ENCODE results near the gene KRTAP5-2.

KRTAP5-2 gene

GRCh38 chr11:1570896-1571759 lies 27.0 kb downstream of the KRTAP5-2 start:
- peaks cover 97% of the 10 kb centered on the region for H3K27me3 ChIP-seq
- no peak overlapping the region for H3K27ac ChIP-seq
- no peaks in the 10 kb centered on the region for H3K9me3 ChIP-seq
- no peak overlapping the region for H3K4me3 ChIP-seq (ENCODE audit: low read depth in 1 of 2, low read length in 1 of 2)
- H3K36me3 ChIP-seq, result no peaks in the 10 kb centered on the region
- peaks cover 0 to 14% of the 10 kb centered on the region in 2 experiments for H3K4me1 ChIP-seq (ENCODE audit: control insufficient read depth in 1 of 2, insufficient read depth in 1 of 2, low read depth in 1 of 2, low read length in 1 of 2)
- TF ChIP-seq, protein P1, sequence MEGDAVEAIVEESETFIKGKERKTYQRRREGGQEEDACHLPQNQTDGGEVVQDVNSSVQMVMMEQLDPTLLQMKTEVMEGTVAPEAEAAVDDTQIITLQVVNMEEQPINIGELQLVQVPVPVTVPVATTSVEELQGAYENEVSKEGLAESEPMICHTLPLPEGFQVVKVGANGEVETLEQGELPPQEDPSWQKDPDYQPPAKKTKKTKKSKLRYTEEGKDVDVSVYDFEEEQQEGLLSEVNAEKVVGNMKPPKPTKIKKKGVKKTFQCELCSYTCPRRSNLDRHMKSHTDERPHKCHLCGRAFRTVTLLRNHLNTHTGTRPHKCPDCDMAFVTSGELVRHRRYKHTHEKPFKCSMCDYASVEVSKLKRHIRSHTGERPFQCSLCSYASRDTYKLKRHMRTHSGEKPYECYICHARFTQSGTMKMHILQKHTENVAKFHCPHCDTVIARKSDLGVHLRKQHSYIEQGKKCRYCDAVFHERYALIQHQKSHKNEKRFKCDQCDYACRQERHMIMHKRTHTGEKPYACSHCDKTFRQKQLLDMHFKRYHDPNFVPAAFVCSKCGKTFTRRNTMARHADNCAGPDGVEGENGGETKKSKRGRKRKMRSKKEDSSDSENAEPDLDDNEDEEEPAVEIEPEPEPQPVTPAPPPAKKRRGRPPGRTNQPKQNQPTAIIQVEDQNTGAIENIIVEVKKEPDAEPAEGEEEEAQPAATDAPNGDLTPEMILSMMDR (IDR thresholded peaks at IDR 0.05), result no peak

DNA sequence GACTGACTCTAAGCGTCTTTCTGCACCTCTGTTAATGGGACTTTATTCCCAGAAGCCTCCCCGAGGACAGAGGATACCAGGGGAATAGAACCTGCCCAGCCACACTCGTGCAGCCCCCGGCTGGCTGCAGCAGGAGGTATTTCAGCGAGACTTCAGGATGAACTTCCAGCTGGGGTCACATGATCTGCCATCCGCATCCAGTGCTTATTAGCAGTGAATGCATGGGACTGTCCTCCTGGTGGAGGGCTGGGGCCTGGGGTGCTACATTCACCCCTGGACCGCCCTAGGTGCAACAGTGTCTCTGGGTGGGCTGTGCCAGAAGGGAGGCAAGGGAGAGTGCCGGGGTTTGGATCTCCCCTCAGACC lies 27.6 kb downstream of the KRTAP5-2 start:
- TF ChIP-seq, protein P1 (IDR thresholded peaks at IDR 0.05), result no peak

DNA sequence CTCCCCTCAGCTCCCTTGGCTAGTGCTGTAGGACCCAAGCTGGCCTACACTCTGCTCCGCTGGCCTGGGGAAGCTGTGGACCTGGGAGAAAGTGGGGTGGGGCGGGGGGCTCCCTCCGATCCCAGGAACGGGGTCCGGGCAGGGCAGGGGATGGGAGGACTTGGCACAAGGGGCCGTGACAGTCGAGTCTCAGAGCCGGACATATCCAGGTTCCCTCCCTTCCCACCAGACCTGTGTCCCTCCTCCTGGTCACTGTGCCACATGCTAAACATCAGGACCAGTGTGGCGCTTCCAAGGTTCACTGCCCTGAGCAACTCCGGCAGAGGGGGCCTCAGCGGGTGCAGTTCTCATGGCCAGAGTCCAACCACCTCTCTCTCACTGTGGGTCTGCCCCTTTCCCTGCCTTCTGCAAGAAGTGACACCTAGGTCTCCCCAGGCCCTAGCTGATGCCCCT lies 28.1 kb downstream of the KRTAP5-2 start:
- peaks cover 97% of the 10 kb centered on the region for H3K27me3 ChIP-seq
- no peaks in the 10 kb centered on the region for H3K36me3 ChIP-seq
- no peak overlapping the region for H3K27ac ChIP-seq
- H3K4me3 ChIP-seq (ENCODE audit: low read depth in 1 of 2, low read length in 1 of 2), result no peak overlapping the region
- no peaks in the 10 kb centered on the region for H3K9me3 ChIP-seq
- H3K4me1 ChIP-seq (ENCODE audit: control insufficient read depth in 1 of 2, insufficient read depth in 1 of 2, low read depth in 1 of 2, low read length in 1 of 2), result peaks cover 0 to 14% of the 10 kb centered on the region in 2 experiments
- TF ChIP-seq, protein P1 (IDR thresholded peaks at IDR 0.05), result no peak

More for the DNA sequence above, 27.6 kb downstream of the KRTAP5-2 start:
- H3K4me3 ChIP-seq (ENCODE audit: low read depth in 1 of 2, low read length in 1 of 2), result no peak overlapping the region
- H3K4me1 ChIP-seq (ENCODE audit: control insufficient read depth in 1 of 2, insufficient read depth in 1 of 2, low read depth in 1 of 2, low read length in 1 of 2), result peaks cover 0 to 14% of the 10 kb centered on the region in 2 experiments
- H3K27me3 ChIP-seq, result peaks cover 97% of the 10 kb centered on the region
- no peak overlapping the region for H3K27ac ChIP-seq
- H3K9me3 ChIP-seq, result no peaks in the 10 kb centered on the region
- no peaks in the 10 kb centered on the region for H3K36me3 ChIP-seq

GRCh38 chr11:1569251-1569780 lies 28.8 kb downstream of the KRTAP5-2 start:
- Histone ChIP-seq H3K4me3 (ENCODE audit: low read depth in 1 of 2, low read length in 1 of 2) (no peak overlapping the region), H3K27me3 (peaks cover 97% of the 10 kb centered on the region), H3K27ac (no peak overlapping the region), H3K36me3 (no peaks in the 10 kb centered on the region), H3K9me3 (no peaks in the 10 kb centered on the region), H3K4me1 (ENCODE audit: control insufficient read depth in 1 of 2, insufficient read depth in 1 of 2, low read depth in 1 of 2, low read length in 1 of 2) (peaks cover 0 to 11% of the 10 kb centered on the region in 2 experiments)
- TF ChIP-seq, protein P1 (IDR thresholded peaks at IDR 0.05), result no peak

- TF ChIP-seq, protein P1 (IDR thresholded peaks at IDR 0.05), result no peak
- no peak overlapping the region for H3K4me3 ChIP-seq (ENCODE audit: low read depth in 1 of 2, low read length in 1 of 2)
These were observed 29.6 kb downstream of the KRTAP5-2 start for GRCh38 chr11:1568441-1568911.

More at GRCh38 chr11:1568441-1568911, 29.6 kb downstream of the KRTAP5-2 start:
- Histone ChIP-seq H3K36me3 (no peaks in the 10 kb centered on the region), H3K9me3 (no peaks in the 10 kb centered on the region), H3K4me1 (ENCODE audit: control insufficient read depth in 1 of 2, insufficient read depth in 1 of 2, low read depth in 1 of 2, low read length in 1 of 2) (peaks cover 0 to 7% of the 10 kb centered on the region in 2 experiments), H3K27ac (no peak overlapping the region), H3K27me3 (peaks cover 97% of the 10 kb centered on the region)

All from neutrophil (primary cell).